ENCODE data around the gene GHR.

GRCh38 chr5:42586625-42587024 lies 163.4 kb downstream of the GHR start:
- TF ChIP-seq CTCF (IDR thresholded peaks at IDR 0.05) (no peak), POLR2A (IDR thresholded peaks at IDR 0.05) (no peak)
